T-helper 2 cell treated with Interferon-gamma antibody and Interleukin-4, amounts not matched to agents 5 μg/mL and 100 μg/mL, for 36 hours (primary cell): ENCODE results near the gene ME3.
"Not testable (repeated sequence)": the region's sequence is repeated elsewhere in the genome, so short reads cannot be mapped to it uniquely, and the experiment has no call there.

Experiments used
- DNase-seq: peaks from one replicate; pipeline ENCODE4 v3.0.0; 2021; ENCODE audit warnings: low spot score
- H3K27ac Mint-ChIP-seq: one replicate; pipeline ENCODE4 v1.8.0; 2021; ENCODE audit warnings: mild to moderate bottlenecking, mixed read lengths
- H3K27me3 Mint-ChIP-seq: one replicate; pipeline ENCODE4 v1.8.0; 2021; ENCODE audit warnings: low read depth, mixed read lengths
- H3K36me3 Mint-ChIP-seq: one replicate; pipeline ENCODE4 v1.8.0; 2021; ENCODE audit warnings: low read depth, mixed read lengths
- H3K4me1 Mint-ChIP-seq: one replicate; pipeline ENCODE4 v1.8.0; 2021; ENCODE audit warnings: low read depth, mixed read lengths
- H3K4me3 Mint-ChIP-seq: one replicate; pipeline ENCODE4 v1.8.0; 2022; ENCODE audit warnings: mild to moderate bottlenecking, moderate library complexity, mixed read lengths
- H3K9me3 Mint-ChIP-seq: one replicate; pipeline ENCODE4 v1.8.0; 2021; ENCODE audit warnings: mixed read lengths

The ME3 gene

GRCh38 chr11:86575208-86575855 lies 97.1 kb downstream of the ME3 start:
- no peaks in the 10 kb centered on the region for H3K9me3 Mint-ChIP-seq
- no peak for DNase-seq
- H3K36me3 Mint-ChIP-seq, result no peaks in the 10 kb centered on the region
- H3K27ac Mint-ChIP-seq, result no peak overlapping the region
- no peak overlapping the region for H3K4me3 Mint-ChIP-seq
- H3K27me3 Mint-ChIP-seq, result peaks cover 3% of the 10 kb centered on the region
- H3K4me1 Mint-ChIP-seq, result no peaks in the 10 kb centered on the region

GRCh38 chr11:86574493-86575207 lies 97.8 kb downstream of the ME3 start:
- Mint-ChIP-seq H3K27me3 (peaks cover 3% of the 10 kb centered on the region), H3K4me3 (no peak overlapping the region), H3K27ac (no peak overlapping the region), H3K36me3 (no peaks in the 10 kb centered on the region), H3K4me1 (no peaks in the 10 kb centered on the region), H3K9me3 (no peaks in the 10 kb centered on the region)
- no peak for DNase-seq

- Mint-ChIP-seq H3K27ac (no peak overlapping the region), H3K27me3 (peaks cover 3% of the 10 kb centered on the region), H3K4me1 (no peaks in the 10 kb centered on the region)
Observed at GRCh38 chr11:86571273-86571948, 101.0 kb downstream of the ME3 start.

GRCh38 chr11:86570451-86570850 lies 102.0 kb downstream of the ME3 start:
- no peak for DNase-seq
- Mint-ChIP-seq H3K27ac (no peak overlapping the region), H3K9me3 (no peaks in the 10 kb centered on the region), H3K4me3 (no peak overlapping the region), H3K4me1 (no peaks in the 10 kb centered on the region), H3K27me3 (peaks cover 3% of the 10 kb centered on the region), H3K36me3 (no peaks in the 10 kb centered on the region)

More at GRCh38 chr11:86571273-86571948, 101.0 kb downstream of the ME3 start:
- Mint-ChIP-seq H3K4me3 (no peak overlapping the region), H3K36me3 (no peaks in the 10 kb centered on the region), H3K9me3 (no peaks in the 10 kb centered on the region)
- DNase-seq, result no peak

- Mint-ChIP-seq H3K27me3 (peaks cover 3% of the 10 kb centered on the region), H3K36me3 (no peaks in the 10 kb centered on the region), H3K9me3 (no peaks in the 10 kb centered on the region), H3K4me1 (no peaks in the 10 kb centered on the region), H3K4me3 (no peak overlapping the region), H3K27ac (no peak overlapping the region)
- DNase-seq, result no peak
Observed at GRCh38 chr11:86570020-86570419, 102.4 kb downstream of the ME3 start.

- Mint-ChIP-seq H3K9me3 (no peaks in the 10 kb centered on the region), H3K4me1 (no peaks in the 10 kb centered on the region), H3K27ac (no peak overlapping the region), H3K27me3 (no peaks in the 10 kb centered on the region), H3K36me3 (no peaks in the 10 kb centered on the region), H3K4me3 (no peak overlapping the region)
- no peak for DNase-seq
Observed at GRCh38 chr11:86569109-86569508, 103.3 kb downstream of the ME3 start.

- H3K9me3 Mint-ChIP-seq, result peaks cover 4% of the 10 kb centered on the region
- H3K27me3 Mint-ChIP-seq, result no peaks in the 10 kb centered on the region
- H3K4me3 Mint-ChIP-seq, result no peak overlapping the region
- no peaks in the 10 kb centered on the region for H3K4me1 Mint-ChIP-seq
- no peak for DNase-seq
- no peaks in the 10 kb centered on the region for H3K36me3 Mint-ChIP-seq
- no peak overlapping the region for H3K27ac Mint-ChIP-seq
Observed at GRCh38 chr11:86565801-86566312, 106.6 kb downstream of the ME3 start.

GRCh38 chr11:86565388-86565787 lies 107.0 kb downstream of the ME3 start:
- Mint-ChIP-seq H3K27ac (no peak overlapping the region), H3K4me1 (no peaks in the 10 kb centered on the region)

GRCh38 chr11:86562842-86563241 lies 109.6 kb downstream of the ME3 start:
- H3K4me1 Mint-ChIP-seq, H3K27me3 Mint-ChIP-seq, H3K9me3 Mint-ChIP-seq: not testable (repeated sequence)

More at GRCh38 chr11:86565388-86565787, 107.0 kb downstream of the ME3 start:
- Mint-ChIP-seq H3K4me3 (no peak overlapping the region), H3K36me3 (no peaks in the 10 kb centered on the region), H3K27me3 (no peaks in the 10 kb centered on the region), H3K9me3 (peaks cover 4% of the 10 kb centered on the region)
- DNase-seq, result no peak

GRCh38 chr11:86559311-86559945 lies 113.0 kb downstream of the ME3 start:
- H3K4me1 Mint-ChIP-seq, result no peaks in the 10 kb centered on the region
- no peak for DNase-seq
- no peaks in the 10 kb centered on the region for H3K27me3 Mint-ChIP-seq
- no peak overlapping the region for H3K4me3 Mint-ChIP-seq
- peaks cover 4% of the 10 kb centered on the region for H3K9me3 Mint-ChIP-seq
- no peaks in the 10 kb centered on the region for H3K36me3 Mint-ChIP-seq
- no peak overlapping the region for H3K27ac Mint-ChIP-seq

More at GRCh38 chr11:86562842-86563241, 109.6 kb downstream of the ME3 start:
- not testable (repeated sequence) for H3K27ac Mint-ChIP-seq, H3K4me3 Mint-ChIP-seq, H3K36me3 Mint-ChIP-seq, DNase-seq

GRCh38 chr11:86558841-86559240 lies 113.6 kb downstream of the ME3 start:
- DNase-seq, result no peak
- Mint-ChIP-seq H3K9me3 (peaks cover 4% of the 10 kb centered on the region), H3K4me3 (no peak overlapping the region), H3K36me3 (no peaks in the 10 kb centered on the region), H3K4me1 (no peaks in the 10 kb centered on the region), H3K27ac (no peak overlapping the region), H3K27me3 (no peaks in the 10 kb centered on the region)

GRCh38 chr11:86558207-86558606 lies 114.2 kb downstream of the ME3 start:
- H3K4me3 Mint-ChIP-seq, result no peak overlapping the region
- H3K9me3 Mint-ChIP-seq, result peaks cover 4% of the 10 kb centered on the region
- H3K36me3 Mint-ChIP-seq, result no peaks in the 10 kb centered on the region
- no peak overlapping the region for H3K27ac Mint-ChIP-seq
- H3K27me3 Mint-ChIP-seq, result no peaks in the 10 kb centered on the region
- no peaks in the 10 kb centered on the region for H3K4me1 Mint-ChIP-seq
- DNase-seq, result no peak

GRCh38 chr11:86555866-86556265 lies 116.5 kb downstream of the ME3 start:
- H3K4me3 Mint-ChIP-seq, result no peak overlapping the region
- H3K27me3 Mint-ChIP-seq, result no peaks in the 10 kb centered on the region
- H3K36me3 Mint-ChIP-seq, result no peaks in the 10 kb centered on the region
- H3K9me3 Mint-ChIP-seq, result no peaks in the 10 kb centered on the region
- no peaks in the 10 kb centered on the region for H3K4me1 Mint-ChIP-seq
- no peak for DNase-seq
- no peak overlapping the region for H3K27ac Mint-ChIP-seq

GRCh38 chr11:86555401-86555800 lies 117.0 kb downstream of the ME3 start:
- H3K27me3 Mint-ChIP-seq, result no peaks in the 10 kb centered on the region
- no peaks in the 10 kb centered on the region for H3K36me3 Mint-ChIP-seq
- H3K9me3 Mint-ChIP-seq, result no peaks in the 10 kb centered on the region
- no peaks in the 10 kb centered on the region for H3K4me1 Mint-ChIP-seq
- H3K4me3 Mint-ChIP-seq, result no peak overlapping the region
- no peak overlapping the region for H3K27ac Mint-ChIP-seq
- DNase-seq, result no peak
